Measurements from ENCODE around the gene STARD3.

The STARD3 gene

DNA sequence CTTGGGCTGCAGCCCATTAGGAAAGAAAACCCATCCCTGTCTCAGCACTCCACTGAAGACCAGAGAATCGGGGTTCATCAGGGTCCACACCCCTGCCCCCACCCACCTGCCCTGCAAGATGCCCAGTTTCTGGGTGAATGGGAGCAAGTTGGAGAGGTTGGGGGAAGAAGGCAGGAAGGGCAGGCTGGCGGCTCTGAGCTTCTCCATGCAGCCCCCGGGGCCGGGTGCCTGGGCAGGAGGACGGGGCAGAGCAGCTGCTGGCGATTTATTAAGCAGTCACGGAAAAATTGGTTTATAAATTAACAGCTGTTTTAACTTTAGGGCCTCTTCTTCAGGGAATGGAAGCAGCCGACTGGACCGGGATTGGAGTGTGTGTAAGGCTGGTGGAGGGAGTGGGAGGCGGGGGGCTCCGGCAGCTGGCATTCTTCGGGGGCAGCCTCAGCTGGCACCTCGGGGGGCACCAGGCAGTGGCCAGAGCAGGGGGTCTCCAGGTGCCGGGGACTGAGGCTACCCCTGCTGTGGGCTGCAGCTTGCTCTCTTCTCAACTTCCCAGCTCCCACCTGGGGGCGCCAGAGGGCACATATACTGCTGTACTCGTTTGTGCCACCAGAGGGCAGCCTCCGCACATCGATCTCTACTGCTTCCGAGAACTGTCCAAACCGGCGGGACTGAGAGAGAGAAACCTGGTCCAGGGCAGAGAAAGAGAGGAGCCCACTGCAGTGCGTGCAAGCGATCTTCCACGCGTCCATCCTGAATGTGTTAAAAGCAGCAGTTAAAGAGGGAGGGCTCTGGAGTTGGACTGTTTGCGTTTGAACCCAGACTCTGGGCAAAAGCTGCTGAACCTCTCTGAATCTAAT lies 15.2 kb upstream of the STARD3 start:
- peak; percentile 91 for DNase-seq

DNA sequence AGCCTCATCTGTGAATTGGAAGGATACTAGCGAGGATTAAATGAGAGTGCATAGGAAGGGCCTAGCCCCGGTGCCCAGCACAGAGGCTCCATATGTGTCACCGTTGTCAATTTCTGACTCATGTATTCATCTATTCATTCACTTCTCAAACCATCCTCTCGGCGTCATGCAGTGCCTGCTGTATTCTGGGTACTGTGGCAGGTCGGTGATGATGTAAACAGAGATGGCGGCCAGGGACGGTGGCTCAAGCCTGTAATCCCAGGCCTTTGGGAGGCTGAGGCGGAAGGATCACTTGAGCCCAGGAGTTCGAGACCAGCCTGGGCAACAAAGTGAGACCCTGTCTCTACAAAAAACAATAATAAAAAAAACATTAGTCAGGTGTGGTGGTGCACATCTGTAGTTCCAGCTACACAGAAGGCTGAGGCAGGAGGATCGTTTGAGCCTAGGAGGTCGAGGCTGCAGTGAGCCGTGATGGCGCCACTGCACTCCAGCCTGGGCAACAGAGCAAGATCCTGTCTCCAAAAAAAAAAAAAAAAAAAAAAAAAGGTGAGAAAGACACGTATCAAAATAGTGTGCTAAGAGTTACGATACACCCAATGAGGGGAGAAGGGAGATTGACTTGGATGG lies 14.5 kb upstream of the STARD3 start:
- peak; percentile 71 for DNase-seq

- peak; percentile 90 for DNase-seq
These were observed 13.5 kb upstream of the STARD3 start for GRCh38 chr17:39623356-39623950.

- DNase-seq, result no peak
These were observed 12.6 kb upstream of the STARD3 start for GRCh38 chr17:39624313-39624712.

GRCh38 chr17:39625198-39625785 lies 11.7 kb upstream of the STARD3 start:
- DNase-seq, result no peak

DNA sequence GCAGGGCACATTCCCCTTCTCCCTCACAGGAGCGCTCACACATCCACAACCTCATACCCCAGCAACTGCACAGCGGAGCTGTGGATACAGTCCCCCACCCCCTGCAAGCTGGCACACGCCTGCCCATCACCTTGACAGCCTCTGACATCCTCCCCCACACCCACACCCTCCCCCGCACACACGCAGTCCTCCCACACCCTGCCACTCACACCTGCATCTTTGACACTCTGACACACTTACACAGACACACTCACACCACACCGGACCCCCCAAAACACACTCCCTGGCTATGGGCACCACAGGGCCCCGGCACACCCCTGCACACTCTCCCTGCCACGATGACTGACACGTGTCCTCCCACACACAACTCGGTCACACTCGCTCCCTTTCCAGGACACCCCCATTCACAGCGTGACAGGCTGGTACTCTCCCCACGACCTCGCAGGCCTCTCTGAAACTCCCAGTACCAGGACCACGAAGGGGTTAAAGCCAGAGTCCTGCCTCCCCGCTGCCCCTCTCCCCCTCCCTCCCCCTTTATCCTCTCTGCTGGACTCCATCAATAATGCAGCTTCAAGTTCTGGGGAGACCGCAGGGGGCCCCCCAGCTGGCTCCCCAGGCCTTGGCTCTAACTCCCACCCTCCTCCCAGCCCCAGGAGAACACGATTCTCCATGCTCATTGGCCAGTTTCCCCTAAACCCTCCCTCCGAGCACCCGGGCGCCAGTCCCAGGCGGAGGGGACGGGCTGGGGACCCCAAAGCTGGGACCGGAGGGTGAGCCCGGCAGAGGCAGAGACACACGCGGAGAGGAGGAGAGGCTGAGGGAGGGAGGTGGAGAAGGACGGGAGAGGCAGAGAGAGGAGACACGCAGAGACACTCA lies 10.5 kb upstream of the STARD3 start, which contains the start of gene PPP1R1B:
Gene PPP1R1B (plus strand): TSS at position 782 of the 876 bp plus-strand sequence. CDS start 441 bp downstream, outside the sequence.
- DNase-seq, result peak; percentile 20

GRCh38 chr17:39627047-39627711 lies 9.8 kb upstream of the STARD3 start:
- no peak for DNase-seq

DNA sequence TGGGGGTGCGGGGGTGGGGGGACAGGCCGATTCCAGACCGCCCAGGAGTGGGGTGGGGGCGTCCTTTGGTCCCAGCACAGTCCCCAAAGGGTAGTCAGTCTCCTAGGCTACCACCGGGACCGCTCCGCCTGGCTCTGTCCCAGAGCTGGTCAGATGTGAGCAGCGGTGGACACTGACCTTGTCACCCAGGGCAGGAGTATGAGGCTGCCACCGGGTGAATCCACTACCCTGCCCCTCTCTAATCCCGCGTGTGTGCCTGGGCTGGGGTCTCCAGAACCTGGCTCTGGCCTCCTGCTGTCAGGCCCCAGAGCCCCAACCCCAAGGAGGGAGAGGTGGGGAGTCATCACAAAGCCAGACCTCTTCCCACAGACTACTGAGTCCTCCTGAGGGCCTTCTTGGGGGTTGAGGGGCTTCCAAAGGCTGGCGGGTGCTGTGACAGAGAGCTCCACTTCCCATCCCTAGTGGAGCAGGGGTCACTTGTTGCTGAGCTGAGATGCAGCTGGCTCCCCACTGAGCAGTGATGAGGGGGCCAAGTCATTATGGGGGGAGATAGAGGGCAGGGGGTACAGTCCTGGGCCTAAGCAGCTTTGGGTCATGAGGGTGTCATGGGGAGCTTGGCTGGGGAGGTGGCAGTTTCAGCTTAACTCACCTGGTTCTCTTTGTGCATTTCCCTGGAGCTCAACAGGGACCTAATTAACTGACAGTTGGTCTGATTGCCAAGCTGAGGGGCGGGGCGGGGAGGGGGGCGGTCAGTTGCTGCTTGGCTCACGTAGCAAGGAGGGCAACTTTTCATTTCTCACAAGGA lies 9.0 kb upstream of the STARD3 start:
- no peak for DNase-seq

DNA sequence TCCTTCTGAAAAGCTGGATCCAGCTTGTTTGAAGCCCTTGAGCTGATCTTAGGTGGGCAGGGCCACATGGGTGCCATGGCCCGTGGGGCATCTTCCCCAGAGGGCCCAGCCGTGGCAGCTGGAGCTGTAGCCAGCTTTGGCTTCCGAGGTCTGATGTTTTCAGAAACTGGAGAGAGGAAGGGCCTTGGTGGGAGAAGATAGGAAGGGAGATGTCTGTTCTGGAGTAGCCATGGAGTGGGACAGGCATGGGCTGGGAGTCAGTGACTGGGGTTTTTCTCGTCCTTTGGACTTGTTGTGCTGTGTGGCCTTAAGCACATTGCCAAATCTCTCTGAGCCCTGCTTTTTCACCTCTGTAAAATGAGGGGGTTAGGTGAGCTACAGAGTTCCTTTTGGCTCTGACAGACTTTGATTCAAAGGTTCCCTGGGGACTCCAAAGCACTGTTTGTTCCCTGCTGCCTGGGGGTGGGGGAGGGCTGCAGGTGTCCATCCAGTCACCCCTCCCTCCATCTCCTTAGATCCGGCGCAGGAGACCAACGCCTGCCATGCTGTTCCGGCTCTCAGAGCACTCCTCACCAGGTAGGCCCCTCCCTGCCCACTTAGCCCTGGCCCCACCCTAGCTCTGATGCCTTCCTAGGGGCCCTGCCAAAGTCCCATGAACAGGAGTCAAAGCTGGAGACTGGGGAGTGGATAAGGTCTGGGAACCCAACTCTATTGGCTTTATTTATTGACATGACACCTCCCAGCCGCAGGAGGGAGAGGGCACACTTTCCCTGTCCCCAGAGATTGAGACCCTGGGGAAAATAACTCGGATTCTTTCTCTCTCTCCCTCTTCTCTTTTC lies 8.1 kb upstream of the STARD3 start:
- no peak for DNase-seq

- no peak for DNase-seq
These were observed 7.5 kb upstream of the STARD3 start for GRCh38 chr17:39629494-39629880.

DNA sequence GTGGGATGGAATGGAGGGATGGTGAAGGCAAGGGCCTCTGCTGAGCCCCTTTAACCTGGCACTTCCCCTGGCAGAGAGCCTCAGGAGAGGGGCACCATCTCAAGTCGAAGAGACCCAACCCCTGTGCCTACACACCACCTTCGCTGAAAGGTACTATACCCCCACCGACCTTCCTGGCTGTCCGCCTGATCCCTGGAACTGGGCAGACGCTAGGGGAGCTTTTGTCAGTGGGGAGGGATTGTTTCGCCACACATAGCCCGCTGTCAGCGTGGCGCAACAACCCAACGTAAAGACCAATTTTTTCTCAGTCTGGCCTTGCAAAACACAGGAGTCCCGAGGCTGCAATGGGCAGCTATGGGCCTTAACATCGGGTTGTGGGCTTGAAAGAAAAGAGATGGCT lies 7.0 kb upstream of the STARD3 start:
- no peak for DNase-seq

- no peak for DNase-seq
These were observed 5.5 kb upstream of the STARD3 start for GRCh38 chr17:39631403-39631802.

- DNase-seq, result no peak
These were observed 4.6 kb upstream of the STARD3 start for GRCh38 chr17:39632153-39632941.

DNA sequence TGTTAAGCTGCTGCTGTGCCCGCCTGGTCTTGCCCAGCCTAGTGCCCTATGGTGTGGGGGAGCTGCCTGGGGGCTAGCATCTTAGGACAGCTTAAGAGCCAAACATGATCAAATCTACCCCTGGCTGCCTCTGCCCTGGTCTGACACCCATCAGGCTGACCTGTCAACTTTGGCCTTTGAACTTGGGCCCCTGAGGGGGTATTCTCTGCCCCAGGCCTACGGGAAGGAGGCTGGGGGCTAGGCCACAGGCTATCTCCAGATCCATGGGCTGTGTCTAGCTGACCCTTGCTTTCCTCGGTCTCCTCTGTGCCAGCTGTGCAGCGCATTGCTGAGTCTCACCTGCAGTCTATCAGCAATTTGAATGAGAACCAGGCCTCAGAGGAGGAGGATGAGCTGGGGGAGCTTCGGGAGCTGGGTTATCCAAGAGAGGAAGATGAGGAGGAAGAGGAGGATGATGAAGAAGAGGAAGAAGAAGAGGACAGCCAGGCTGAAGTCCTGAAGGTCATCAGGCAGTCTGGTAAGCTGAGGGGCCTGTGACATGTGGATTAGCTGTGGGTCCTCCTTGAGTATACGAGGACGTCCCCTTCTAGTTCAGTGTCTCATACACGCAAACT lies 3.3 kb upstream of the STARD3 start:
- DNase-seq, result no peak

DNA sequence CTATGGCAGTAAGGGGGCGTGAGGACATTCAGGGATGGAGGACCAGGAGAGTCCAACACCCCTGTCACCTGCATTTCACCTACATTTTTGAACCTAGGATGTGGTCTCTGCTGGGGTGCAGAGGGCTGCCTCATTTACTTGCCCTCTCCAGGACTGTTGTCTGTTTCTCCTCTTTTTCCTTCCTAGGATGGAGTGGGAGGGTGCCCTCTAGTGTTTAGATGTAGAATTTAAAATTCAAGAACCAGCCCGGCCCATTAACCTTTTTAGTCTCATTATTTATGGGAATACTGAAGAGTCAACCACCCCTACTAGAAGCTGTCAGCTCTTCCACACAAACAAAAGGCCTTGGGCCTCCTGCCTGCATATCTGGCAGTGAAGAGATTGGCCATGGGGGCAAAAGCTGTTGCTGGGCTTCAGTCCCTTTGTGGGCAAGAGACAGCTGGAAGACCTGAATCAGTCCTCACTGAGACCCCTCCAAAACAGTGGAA lies 2.5 kb upstream of the STARD3 start:
- DNase-seq, result no peak

- DNase-seq, result no peak
These were observed 1.2 kb upstream of the STARD3 start for GRCh38 chr17:39635614-39636176.

DNA sequence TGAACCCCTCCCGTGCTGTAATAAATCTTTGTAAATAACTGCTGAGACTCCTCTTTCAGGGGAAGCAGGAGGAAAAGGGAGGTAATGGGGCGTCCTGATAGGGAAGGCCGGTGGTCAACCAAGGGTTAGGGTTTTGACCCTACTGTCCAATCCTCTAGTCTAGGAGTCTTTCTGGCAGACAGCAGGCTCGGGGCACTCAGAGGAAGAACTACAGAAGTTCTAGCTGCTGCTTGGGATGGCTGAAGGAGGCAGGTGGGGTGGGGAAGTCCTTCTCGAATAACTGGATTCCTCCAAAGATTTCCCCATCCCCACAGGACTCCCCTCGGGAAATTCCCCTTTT lies 387 bp upstream of the STARD3 start:
- DNase-seq, result no peak

DNA sequence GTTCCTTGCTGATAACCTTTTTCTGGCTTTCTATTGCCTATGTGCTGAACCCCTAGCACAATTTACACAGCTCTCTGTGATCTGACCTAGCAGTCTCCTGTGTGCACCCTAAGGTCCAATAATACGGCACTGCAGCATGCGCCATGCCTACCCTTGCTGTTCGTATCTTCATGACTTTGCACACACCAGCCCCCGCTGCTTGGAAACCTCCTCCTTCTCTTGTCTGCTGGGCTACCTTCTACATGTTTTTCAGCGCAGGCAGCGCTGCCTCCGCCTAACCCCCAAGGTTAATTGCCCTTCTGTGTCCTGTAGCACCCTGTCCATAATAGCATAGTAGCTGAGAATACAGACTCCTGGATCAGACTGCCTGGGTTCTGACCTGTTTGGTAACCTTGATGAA lies 1.4 kb downstream of the STARD3 start:
- DNase-seq, result no peak
